Thoracic aorta (tissue), 2 donors: ENCODE measurements around the gene SH3GLB2. TPM values are rescaled to one million over a fixed set of nuclear protein-coding genes. Genes with fewer than 3 reads are reported as not detected.
A peak's percentile ranks its signal among the peaks of the same experiment; 100 is the strongest.

Experiments used
- ATAC-seq: fragments of 150-250 bp; one replicate; pipeline ENCODE4 v1.8.0; 2017; ENCODE audit warnings: low read depth; ENCODE audit not compliant: insufficient number of reproducible peaks, low FRiP score
- DNase-seq: peaks from one replicate; pipeline ENCODE4 v3.0.0-alpha.2; 2020; ENCODE audit warnings: low spot score
- H3K27ac ChIP-seq, 2 donors: fragments of 200-600 bp; sonication (generic); 1 replicate in 1 of 2; 2 replicates in 1 of 2; pipeline ENCODE4 v1.5.1; 2016; ENCODE audit warnings: mild to moderate bottlenecking in 2 of 2, moderate library complexity in 2 of 2
- H3K27me3 ChIP-seq: fragments of 200-600 bp; sonication (generic); replicated peaks from 2 replicates; pipeline ENCODE4 v1.6.0; 2016; ENCODE audit warnings: mild to moderate bottlenecking; ENCODE audit not compliant: insufficient read depth
- H3K36me3 ChIP-seq: fragments of 200-600 bp; sonication (generic); one replicate; pipeline ENCODE4 v1.5.1; 2016
- H3K4me1 ChIP-seq, 2 donors: fragments of 200-600 bp; sonication (generic); 1 replicate in 1 of 2; 2 replicates in 1 of 2; pipeline versions ENCODE4 v1.5.1 to v1.6.0; 2016; ENCODE audit warnings: low read depth in 2 of 2, mild to moderate bottlenecking in 1 of 2; ENCODE audit not compliant: control insufficient read depth in 1 of 2
- H3K4me3 ChIP-seq: fragments of 200-600 bp; sonication (generic); 2 replicates; pipeline ENCODE4 v1.5.1; 2016; ENCODE audit warnings: mild to moderate bottlenecking
- H3K9me3 ChIP-seq: fragments of 200-600 bp; sonication (generic); 2 replicates; pipeline ENCODE4 v1.5.1; 2016
- CTCF ChIP-seq: fragments of 200-600 bp; sonication (generic); IDR thresholded peaks from one replicate; pipeline ENCODE4 v1.5.1; 2019; ENCODE audit warnings: antibody characterized with exemption
- total RNA-seq, 2 donors: library from RNA; depleted of rRNA; stranded (reverse); fragments of >200 nt; gene quantifications; one replicate each; pipeline versions ENCODE4 v1.1.0 to v1.2.3, GENCODE V29; 2016

Gene SH3GLB2
- total RNA-seq, 2 donors from 2014 or later, result 101 to 184 TPM

- Histone ChIP-seq H3K4me3 (no peak overlapping the region), H3K4me1 (peaks cover 14 to 15% of the 10 kb centered on the region in 2 donors), H3K27me3 (no peaks in the 10 kb centered on the region), H3K27ac (no peak overlapping the region), H3K9me3 (no peaks in the 10 kb centered on the region), H3K36me3 (peaks cover 13% of the 10 kb centered on the region)
- DNase-seq (no peak), ATAC-seq (no peak)
- TF ChIP-seq CTCF, result no peak
These were observed 13.9 kb upstream of the SH3GLB2 start for GRCh38 chr9:129042016-129042415.

DNA sequence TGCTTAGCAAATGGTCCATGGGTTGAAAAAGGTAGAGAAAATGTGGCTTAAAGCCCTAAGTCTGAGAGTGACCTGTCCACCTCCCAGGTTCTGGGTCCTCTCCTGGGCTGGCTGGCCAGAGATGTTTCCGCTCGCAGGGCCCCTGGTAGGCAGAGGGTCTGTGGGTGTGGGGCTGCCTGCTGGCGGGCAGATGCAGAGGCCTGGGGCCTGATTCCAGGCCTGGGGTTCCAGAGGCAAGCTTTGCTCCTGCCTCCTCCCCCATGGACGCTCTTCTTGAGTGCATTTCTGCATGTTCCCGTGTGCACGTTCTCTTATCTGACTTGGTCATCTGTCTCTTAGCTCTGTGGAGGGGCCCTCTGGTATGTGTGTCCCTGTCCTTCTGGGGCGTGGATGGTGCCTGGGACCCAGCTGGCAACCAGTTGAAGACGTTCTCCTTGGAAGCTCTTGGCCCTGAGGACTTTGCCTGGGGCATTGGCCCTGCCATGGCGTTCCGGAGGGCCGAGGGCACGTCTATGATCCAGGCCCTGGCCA lies 12.0 kb upstream of the SH3GLB2 start:
- H3K4me1 ChIP-seq, result peaks cover 16 to 21% of the 10 kb centered on the region in 2 donors

GRCh38 chr9:129038109-129038852 lies 10.2 kb upstream of the SH3GLB2 start:
- Histone ChIP-seq H3K36me3 (peaks cover 13% of the 10 kb centered on the region), H3K4me1 (peaks cover 16 to 21% of the 10 kb centered on the region in 2 donors), H3K27ac (no peak overlapping the region), H3K9me3 (no peaks in the 10 kb centered on the region), H3K4me3 (peak overlapping the region; percentile 94), H3K27me3 (no peaks in the 10 kb centered on the region)
- no peak for DNase-seq
- no peak for TF ChIP-seq CTCF
- no peak for ATAC-seq

More for the DNA sequence above, 12.0 kb upstream of the SH3GLB2 start:
- H3K27ac ChIP-seq, result no peak overlapping the region
- no peak for DNase-seq
- ATAC-seq, result no peak
- H3K9me3 ChIP-seq, result no peaks in the 10 kb centered on the region
- no peak for TF ChIP-seq CTCF
- no peak overlapping the region for H3K4me3 ChIP-seq
- H3K36me3 ChIP-seq, result peaks cover 13% of the 10 kb centered on the region
- no peaks in the 10 kb centered on the region for H3K27me3 ChIP-seq

DNA sequence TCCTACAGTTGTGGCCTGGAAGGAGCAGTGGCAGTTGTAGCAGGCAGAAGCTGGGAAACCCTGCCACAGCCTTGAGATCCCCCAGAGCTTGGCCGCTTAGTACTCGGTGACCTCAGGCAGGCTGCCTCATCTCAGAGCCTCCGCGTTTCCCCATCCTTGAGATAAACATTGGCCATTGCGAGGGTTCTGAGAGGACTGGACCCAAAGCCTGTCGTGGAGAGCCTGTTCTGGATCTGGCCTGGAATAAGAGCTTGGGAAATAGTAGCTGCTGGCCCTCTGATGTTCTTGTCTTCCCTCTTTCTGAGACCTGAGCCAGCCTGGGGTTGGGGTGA lies 9.6 kb upstream of the SH3GLB2 start:
- no peak for TF ChIP-seq CTCF
- no peaks in the 10 kb centered on the region for H3K9me3 ChIP-seq
- ATAC-seq, result no peak
- no peaks in the 10 kb centered on the region for H3K27me3 ChIP-seq
- H3K36me3 ChIP-seq, result peaks cover 12% of the 10 kb centered on the region
- no peak overlapping the region for H3K27ac ChIP-seq
- H3K4me1 ChIP-seq, result peaks cover 16 to 21% of the 10 kb centered on the region in 2 donors
- peak overlapping the region; percentile 94 for H3K4me3 ChIP-seq
- no peak for DNase-seq

DNA sequence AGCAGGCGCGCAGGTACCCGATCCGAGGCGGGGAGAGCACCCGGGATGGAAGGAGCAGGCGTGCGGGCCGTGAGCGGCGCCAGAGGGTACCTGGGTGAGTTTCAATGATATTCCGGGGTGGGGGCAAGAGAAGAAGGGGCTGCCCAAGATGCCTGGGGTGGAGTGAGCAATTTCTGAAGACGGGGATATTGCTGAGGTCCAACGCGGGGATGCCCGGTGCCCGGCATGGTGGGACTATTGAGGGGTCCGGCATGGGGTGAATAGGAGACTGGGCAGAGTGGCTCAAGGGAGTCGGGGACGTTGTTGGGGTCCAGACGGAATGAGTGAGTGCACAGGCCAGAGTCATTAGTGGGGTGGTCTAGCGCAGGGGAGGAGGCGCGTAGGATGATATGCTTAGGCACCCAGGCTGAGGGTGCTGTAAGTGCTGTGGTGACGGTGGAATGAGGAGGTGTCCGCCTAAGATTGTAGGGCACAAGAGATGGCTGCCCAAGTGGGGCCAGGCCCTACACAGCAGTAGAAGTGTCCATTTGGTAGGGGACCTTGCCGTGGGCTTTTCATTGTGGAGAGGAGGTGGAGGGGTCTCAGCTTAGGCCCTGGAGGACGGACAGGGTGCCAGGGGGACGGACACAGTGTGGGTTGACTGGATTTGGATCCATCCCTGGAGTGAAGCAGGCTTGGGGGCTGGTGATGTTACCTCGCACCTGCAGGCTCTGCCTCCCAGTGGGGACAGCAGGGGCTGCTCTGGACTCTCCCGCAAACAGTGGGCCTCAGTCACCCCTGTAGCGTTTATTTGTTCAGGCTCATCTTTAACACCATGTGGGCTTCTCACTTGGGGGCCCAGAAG lies 9.0 kb upstream of the SH3GLB2 start:
- Histone ChIP-seq H3K9me3 (no peaks in the 10 kb centered on the region), H3K27me3 (no peaks in the 10 kb centered on the region), H3K4me3 (peak overlapping the region; percentile 94), H3K4me1 (peaks cover 16 to 21% of the 10 kb centered on the region in 2 donors), H3K27ac (peak overlapping the region; percentile 52 to 53), H3K36me3 (peaks cover 7% of the 10 kb centered on the region)
- DNase-seq (no peak), ATAC-seq (no peak)
- TF ChIP-seq CTCF, result no peak
